ENCODE measurements around the gene CUBN. TPM values are rescaled to one million over a fixed set of nuclear protein-coding genes. Genes with fewer than 3 reads are reported as not detected.

CUBN gene
- total RNA-seq, 3 donors from 2014 or later (not counting 1 experiment from before 2014, with no cell fraction given): 4.7 to 5.6 (median 5.1) TPM

DNA sequence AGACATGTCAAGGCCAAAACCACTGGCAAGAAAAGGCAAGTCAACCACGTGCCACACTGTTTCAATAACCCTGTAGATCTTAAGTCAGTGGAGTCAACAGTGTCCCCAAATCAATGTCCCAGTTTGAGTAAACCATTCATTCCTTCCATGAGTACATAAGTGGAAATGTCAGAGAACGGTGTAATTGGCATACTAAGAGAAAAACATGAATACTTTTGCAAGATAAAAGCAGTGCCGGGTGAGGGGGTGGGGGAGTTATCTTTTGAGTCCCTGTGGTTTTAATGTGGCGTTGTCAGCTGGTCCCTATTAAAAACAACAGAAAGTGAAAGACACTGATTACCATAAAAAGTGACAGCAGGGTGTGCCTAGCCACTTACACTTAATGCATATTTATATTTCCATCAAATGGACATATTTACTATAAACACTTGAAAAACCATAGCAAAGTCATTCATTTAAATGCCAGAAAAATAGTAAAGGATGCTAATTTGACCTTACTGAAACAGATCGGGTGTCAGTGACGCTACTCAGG is 350.2 kb downstream of the CUBN start:
- peaks cover 12% of the 10 kb centered on the region for H3K4me1 ChIP-seq (ENCODE audit: control insufficient read depth, insufficient read depth, low read length)
- H3K36me3 Mint-ChIP-seq: no peaks in the 10 kb centered on the region
- no peaks in the 10 kb centered on the region for H3K9me3 Mint-ChIP-seq
- H3K4me3 Mint-ChIP-seq: no peak overlapping the region
- H3K9me3 ChIP-seq (ENCODE audit: control insufficient read depth, insufficient read depth, low read length): no peaks in the 10 kb centered on the region
- 38% methylated on average over 6 of the region's 6 CpGs for WGBS (ENCODE audit: insufficient coverage)
- no peaks in the 10 kb centered on the region for H3K27me3 Mint-ChIP-seq (ENCODE audit: low read depth in 2 of 2)
- H3K36me3 ChIP-seq (ENCODE audit: control insufficient read depth, insufficient read depth, low read length): no peaks in the 10 kb centered on the region
- TF ChIP-seq, protein P1, sequence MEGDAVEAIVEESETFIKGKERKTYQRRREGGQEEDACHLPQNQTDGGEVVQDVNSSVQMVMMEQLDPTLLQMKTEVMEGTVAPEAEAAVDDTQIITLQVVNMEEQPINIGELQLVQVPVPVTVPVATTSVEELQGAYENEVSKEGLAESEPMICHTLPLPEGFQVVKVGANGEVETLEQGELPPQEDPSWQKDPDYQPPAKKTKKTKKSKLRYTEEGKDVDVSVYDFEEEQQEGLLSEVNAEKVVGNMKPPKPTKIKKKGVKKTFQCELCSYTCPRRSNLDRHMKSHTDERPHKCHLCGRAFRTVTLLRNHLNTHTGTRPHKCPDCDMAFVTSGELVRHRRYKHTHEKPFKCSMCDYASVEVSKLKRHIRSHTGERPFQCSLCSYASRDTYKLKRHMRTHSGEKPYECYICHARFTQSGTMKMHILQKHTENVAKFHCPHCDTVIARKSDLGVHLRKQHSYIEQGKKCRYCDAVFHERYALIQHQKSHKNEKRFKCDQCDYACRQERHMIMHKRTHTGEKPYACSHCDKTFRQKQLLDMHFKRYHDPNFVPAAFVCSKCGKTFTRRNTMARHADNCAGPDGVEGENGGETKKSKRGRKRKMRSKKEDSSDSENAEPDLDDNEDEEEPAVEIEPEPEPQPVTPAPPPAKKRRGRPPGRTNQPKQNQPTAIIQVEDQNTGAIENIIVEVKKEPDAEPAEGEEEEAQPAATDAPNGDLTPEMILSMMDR (IDR thresholded peaks at IDR 0.05): no peak
- H3K4me3 ChIP-seq (ENCODE audit: low read length): no peak overlapping the region
- H3K27me3 ChIP-seq (ENCODE audit: control insufficient read depth, insufficient read depth, low read length): no peaks in the 10 kb centered on the region
- H3K27ac Mint-ChIP-seq: peak overlapping the region; percentile 2 to 64
- ATAC-seq (peak in 2 of 3 donors; percentile 47 to 58), DNase-seq (peak in 1 of 2 donors; percentile 65)
- intact Hi-C loops (cut with micrococcal nuclease): loop anchor here (5.0 kb wide), 2 partner anchors 662 to 1347 kb away; no protein-coding TSS in a partner anchor
- no peak overlapping the region for H3K27ac ChIP-seq (ENCODE audit: low read length)
- peaks cover 25 to 34% of the 10 kb centered on the region in 2 donors for H3K4me1 Mint-ChIP-seq

DNA sequence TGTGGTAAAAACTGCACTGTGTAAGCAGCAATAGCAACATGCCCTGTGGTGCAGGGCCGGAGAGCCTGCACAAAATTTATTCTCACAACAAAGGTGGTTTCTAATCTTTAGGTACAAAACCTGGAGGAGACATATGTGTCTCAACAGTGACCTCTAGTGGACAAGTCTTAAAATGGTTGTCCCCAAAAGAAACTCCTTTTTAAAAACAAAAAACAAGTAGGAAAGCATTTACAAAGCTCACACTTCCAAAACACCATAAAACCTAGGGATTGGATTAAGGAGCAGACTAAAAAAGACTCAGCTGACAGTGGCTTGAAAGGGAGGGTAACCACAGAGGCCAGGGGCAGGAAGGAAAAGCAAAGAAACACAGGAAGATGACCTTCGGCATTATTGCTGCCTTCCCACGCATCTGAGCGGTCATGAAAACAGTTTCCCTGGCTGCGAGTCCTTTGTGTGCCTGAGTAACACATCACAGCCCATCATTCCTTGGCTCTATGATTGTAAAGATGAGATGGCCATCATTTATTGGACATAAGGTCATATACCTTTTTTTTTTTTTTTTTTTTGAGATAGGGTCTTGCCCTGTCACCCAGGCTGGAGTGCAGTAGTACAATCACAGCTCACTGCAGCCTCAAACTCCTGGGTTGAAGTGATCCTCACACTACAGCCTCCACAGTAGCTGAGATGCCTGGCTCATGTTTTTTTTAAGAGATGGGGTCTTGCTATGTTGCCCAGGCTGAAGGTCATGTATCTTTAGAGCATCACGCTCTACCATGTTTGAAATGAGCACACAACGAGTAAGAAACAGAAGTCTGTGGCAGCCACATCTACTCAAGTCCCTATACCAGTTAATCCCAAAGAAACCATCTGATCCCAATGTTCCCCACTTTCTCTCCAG is 351.9 kb downstream of the CUBN start:
- peak in 1 of 2 donors; percentile 85 for DNase-seq
- H3K27ac ChIP-seq (ENCODE audit: low read length): no peak overlapping the region
- H3K27ac Mint-ChIP-seq: peak overlapping the region; percentile 35 to 64
- H3K27me3 Mint-ChIP-seq (ENCODE audit: low read depth in 2 of 2): no peaks in the 10 kb centered on the region
- no peaks in the 10 kb centered on the region for H3K27me3 ChIP-seq (ENCODE audit: control insufficient read depth, insufficient read depth, low read length)
- no peaks in the 10 kb centered on the region for H3K9me3 ChIP-seq (ENCODE audit: control insufficient read depth, insufficient read depth, low read length)
- peak; percentile 58 to 77 (median 62) for ATAC-seq
- TF ChIP-seq, protein P1 (IDR thresholded peaks at IDR 0.05): peak; percentile 78
- H3K36me3 ChIP-seq (ENCODE audit: control insufficient read depth, insufficient read depth, low read length): no peaks in the 10 kb centered on the region
- H3K36me3 Mint-ChIP-seq: no peaks in the 10 kb centered on the region
- intact Hi-C loops (cut with micrococcal nuclease): loop anchor here (1.0 to 5.0 kb wide), 3 partner anchors 660 to 1345 kb away; no protein-coding TSS in a partner anchor
- H3K9me3 Mint-ChIP-seq: no peaks in the 10 kb centered on the region
- H3K4me1 ChIP-seq (ENCODE audit: control insufficient read depth, insufficient read depth, low read length): peaks cover 12% of the 10 kb centered on the region
- WGBS (ENCODE audit: insufficient coverage): 63% methylated on average over 7 of the region's 7 CpGs
- H3K4me3 ChIP-seq (ENCODE audit: low read length): no peak overlapping the region
- H3K4me3 Mint-ChIP-seq: no peak overlapping the region
- H3K4me1 Mint-ChIP-seq: peaks cover 25 to 34% of the 10 kb centered on the region in 2 donors

DNA sequence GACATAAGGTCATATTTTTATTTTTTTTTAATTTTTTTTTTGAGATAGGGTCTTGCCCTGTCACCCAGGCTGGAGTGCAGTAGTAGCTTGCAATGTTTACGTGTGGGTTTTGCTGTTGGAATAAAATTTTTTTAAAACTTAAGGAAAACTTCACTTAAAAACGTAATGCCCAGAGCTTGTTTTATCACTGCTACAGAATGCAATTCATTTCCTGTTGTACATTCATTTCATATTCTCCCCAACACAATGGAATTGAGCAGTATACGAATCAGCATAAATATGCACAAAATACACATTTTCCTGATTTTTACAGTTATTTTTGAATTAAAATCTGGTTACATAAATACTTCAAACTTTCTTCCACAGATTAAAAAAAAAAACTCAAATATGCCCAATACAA is 352.7 kb downstream of the CUBN start:
- intact Hi-C loops (cut with micrococcal nuclease): loop anchor here (1.0 to 5.0 kb wide), 3 partner anchors 660 to 1345 kb away; no protein-coding TSS in a partner anchor
- Histone ChIP-seq H3K27ac (ENCODE audit: low read length) (no peak overlapping the region), H3K27me3 (ENCODE audit: control insufficient read depth, insufficient read depth, low read length) (no peaks in the 10 kb centered on the region), H3K4me3 (ENCODE audit: low read length) (no peak overlapping the region), H3K9me3 (ENCODE audit: control insufficient read depth, insufficient read depth, low read length) (no peaks in the 10 kb centered on the region), H3K4me1 (ENCODE audit: control insufficient read depth, insufficient read depth, low read length) (peaks cover 12% of the 10 kb centered on the region), H3K36me3 (ENCODE audit: control insufficient read depth, insufficient read depth, low read length) (no peaks in the 10 kb centered on the region)
- TF ChIP-seq, protein P1 (IDR thresholded peaks at IDR 0.05): no peak
- Mint-ChIP-seq H3K4me3 (no peak overlapping the region), H3K4me1 (peaks cover 28 to 39% of the 10 kb centered on the region in 2 donors), H3K27me3 (ENCODE audit: low read depth in 2 of 2) (no peaks in the 10 kb centered on the region), H3K27ac (no peak overlapping the region), H3K9me3 (no peaks in the 10 kb centered on the region), H3K36me3 (no peaks in the 10 kb centered on the region)
- DNase-seq: no peak
- no peak for ATAC-seq
- WGBS (ENCODE audit: insufficient coverage): 89% methylated on average over 1 of the region's 3 CpGs

Other genes starting within 250 kb of the CUBN start
- 10 to 100 TPM; 11.0 to 21.8 (median 14.4) TPM for gene TRDMT1, start 71.9 kb upstream of the CUBN start, total RNA-seq
- gene VIM, start 98.4 kb upstream of the CUBN start, total RNA-seq: 100 to 1,000 TPM; 627 to 717 (median 634) TPM

Measured in natural killer cell (primary cell).